Right lobe of liver (tissue), 4 donors: ENCODE results near the gene TENM4.

Source experiments
- CTCF ChIP-seq, 4 donors: fragments of 200-600 bp in 3 of 4; fragments of 450-650 bp in 1 of 4; IDR thresholded peaks; one replicate each; pipeline versions ENCODE4 v1.5.1 to v1.8.0; 2016 to 2022; ENCODE audit warnings: antibody characterized with exemption in 4 of 4, mild to moderate bottlenecking in 2 of 4
- POLR2A ChIP-seq: fragments of 450-650 bp; IDR thresholded peaks from one replicate; pipeline ENCODE4 v1.6.1; 2017; ENCODE audit warnings: antibody characterized with exemption, mild to moderate bottlenecking
- donor health status: DM: no; HTN: no; CAD: no.
- donor health status: DM: no; HTN: no; CAD: no.
- donor health status: DM: no; HTN: yes; CAD: no.

- TF ChIP-seq CTCF (IDR thresholded peaks at IDR 0.05) (no peak), POLR2A (no peak)
These were observed 730.4 kb downstream of the TENM4 start for GRCh38 chr11:78710417-78710816.
